BJ (cell line): ENCODE results near the gene ERBB2. TPM values are rescaled to one million over a fixed set of nuclear protein-coding genes. Genes with fewer than 3 reads are reported as not detected.

Experiments used
- CTCF ChIA-PET: fragments of 350-600 bp; formaldehyde crosslinking; extraction: SDS; loops from one replicate; lab custom pipeline; 2021; ENCODE audit warnings: antibody characterized with exemption, inconsistent platforms; lab: Yijun Ruan, JAX
- POLR2A ChIA-PET: fragments of 300-600 bp; sonication (Branson Sonifier 250); formaldehyde crosslinking; extraction: SDS; loops from one replicate; lab custom pipeline; 2021; ENCODE audit warnings: antibody characterized with exemption; lab: Charles Lee
- DNase-seq: peaks from one replicate; pipeline ENCODE4 v3.0.0-alpha.2; 2011; ENCODE audit warnings: low read depth
- H3K27me3 ChIP-seq: 2 replicates; pipeline ENCODE4 v1.6.0; 2011; ENCODE audit warnings: low read length; ENCODE audit not compliant: control insufficient read depth, insufficient read depth
- H3K36me3 ChIP-seq: 2 replicates; pipeline ENCODE4 v1.5.1; 2011; ENCODE audit warnings: low read length; ENCODE audit not compliant: control insufficient read depth, insufficient read depth
- H3K4me3 ChIP-seq: 2 replicates; pipeline ENCODE4 v1.5.1; 2011; ENCODE audit warnings: low read depth, mild to moderate bottlenecking, control low read depth, low read length
- CTCF ChIP-seq: IDR thresholded peaks from 2 replicates; pipeline ENCODE4 v1.5.1; 2011; ENCODE audit warnings: low read depth, mild to moderate bottlenecking, control low read depth, inconsistent platforms, low read length, moderate library complexity; ENCODE audit not compliant: insufficient read depth
- polyA plus RNA-seq: library from polyadenylated mRNA; depleted of rRNA; stranded (reverse); fragments of >200 nt; gene quantifications from 2 replicates; pipeline ENCODE4 v1.2.3, GENCODE V29; 2011

The ERBB2 gene
- polyA plus RNA-seq, 1 experiment = 35.4 TPM

GRCh38 chr17:39687546-39688474 lies 12.1 kb upstream of the ERBB2 start, which contains the start of gene PGAP3:
PGAP3 (minus strand) TSS chr17:39688057; CDS start chr17:39688014, 43 bp downstream.
- DNase-seq = peak; percentile 67
- ChIA-PET CTCF (interaction anchor here (0.6 to 1.9 kb wide), 12 partner anchors 9 to 66 kb away, joined by 3 to 9 read pairs (median 4); partner anchors contain the start of genes ERBB2 and PNMT), POLR2A (interaction anchor here (0.6 to 1.2 kb wide), 2 partner anchors 10 to 12 kb away, joined by 4 to 16 read pairs; partner anchors contain the start of gene ERBB2)
- H3K27me3 ChIP-seq = no peaks in the 10 kb centered on the region
- H3K36me3 ChIP-seq = peaks cover 3% of the 10 kb centered on the region; the same call in 1 of the 2 replicates
- H3K4me3 ChIP-seq = peak within 1 kb of the TSS; percentile 72
- no peak for TF ChIP-seq CTCF

- POLR2A ChIA-PET = interaction anchor here (1.2 kb wide), 1 partner anchor 11 kb away, joined by 16 read pairs; the partner anchor contains the start of gene ERBB2
- no peak for DNase-seq
- Histone ChIP-seq H3K4me3 (peak overlapping the region; percentile 72), H3K27me3 (no peaks in the 10 kb centered on the region), H3K36me3 (peaks cover 3% of the 10 kb centered on the region; the same call in 1 of the 2 replicates)
- TF ChIP-seq CTCF = no peak
- CTCF ChIA-PET = interaction anchor here (0.6 to 1.9 kb wide), 9 partner anchors 11 to 67 kb away, joined by 3 to 10 read pairs (median 4); partner anchors contain the start of genes ERBB2 and PNMT
These were observed 11.4 kb upstream of the ERBB2 start for GRCh38 chr17:39688475-39688835.

- no peaks in the 10 kb centered on the region for H3K27me3 ChIP-seq
- H3K36me3 ChIP-seq = peaks cover 3% of the 10 kb centered on the region; the same call in 1 of the 2 replicates
- TF ChIP-seq CTCF = no peak
- ChIA-PET CTCF (interaction anchor here (1.5 to 1.9 kb wide), 4 partner anchors 11 to 68 kb away, joined by 4 to 10 read pairs (median 8); partner anchors contain the start of gene ERBB2), POLR2A (no interaction called here)
- H3K4me3 ChIP-seq = peak overlapping the region; percentile 72
- DNase-seq = no peak
These were observed 10.9 kb upstream of the ERBB2 start for GRCh38 chr17:39688945-39689344.

DNA sequence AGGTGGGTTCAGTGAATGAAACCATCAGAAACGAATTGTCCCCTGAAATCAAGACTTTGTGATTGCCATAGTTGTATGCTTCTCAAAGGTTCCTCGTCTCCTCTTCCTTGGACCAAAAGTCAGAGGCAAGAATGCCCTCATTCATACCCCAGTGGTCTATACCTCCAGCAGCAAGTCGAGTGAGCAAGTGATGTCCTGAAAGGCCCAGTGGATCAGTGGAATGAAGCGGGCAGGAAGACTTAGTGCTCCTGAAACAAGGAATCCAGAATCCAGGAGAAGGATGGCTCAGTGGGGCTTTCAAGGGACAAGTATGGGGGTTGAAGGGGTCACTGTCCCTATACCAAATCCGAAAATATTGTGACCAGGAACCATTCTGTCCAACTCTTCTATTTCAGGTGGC lies 5.3 kb upstream of the ERBB2 start:
- Histone ChIP-seq H3K27me3 (no peaks in the 10 kb centered on the region), H3K36me3 (no peaks in the 10 kb centered on the region), H3K4me3 (no peak overlapping the region)
- TF ChIP-seq CTCF = no peak
- DNase-seq = no peak
- POLR2A ChIA-PET = no interaction called here
- CTCF ChIA-PET = interaction anchor here (0.9 kb wide), 1 partner anchor 11 kb away, joined by 4 read pairs; no protein-coding TSS in a partner anchor

DNA sequence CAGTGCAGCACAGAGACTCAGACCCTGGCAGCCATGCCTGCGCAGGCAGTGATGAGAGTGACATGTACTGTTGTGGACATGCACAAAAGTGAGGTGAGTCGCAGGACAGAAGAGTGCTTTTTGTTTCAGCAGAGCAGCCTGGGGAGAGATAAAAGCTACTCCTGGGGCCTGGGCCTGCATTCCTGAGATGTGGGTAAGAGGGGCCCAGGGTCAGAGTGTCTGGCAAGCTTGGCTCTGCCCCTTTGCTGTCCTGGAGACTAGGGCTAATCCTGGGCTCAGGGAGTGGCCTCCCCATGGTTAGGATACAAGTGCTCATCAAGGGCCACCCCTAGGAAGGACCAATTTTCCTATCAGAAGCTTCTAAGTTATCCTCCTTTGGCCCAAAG lies 4.8 kb upstream of the ERBB2 start:
- DNase-seq = no peak
- POLR2A ChIA-PET = no interaction called here

More for the DNA sequence above, 4.8 kb upstream of the ERBB2 start:
- no peaks in the 10 kb centered on the region for H3K36me3 ChIP-seq
- no peak overlapping the region for H3K4me3 ChIP-seq
- no peaks in the 10 kb centered on the region for H3K27me3 ChIP-seq
- no peak for TF ChIP-seq CTCF
- CTCF ChIA-PET = interaction anchor here (0.9 kb wide), 1 partner anchor 10 kb away, joined by 4 read pairs; no protein-coding TSS in a partner anchor
